Upper lobe of left lung (tissue), 6 donors: ENCODE data around the gene CCDC51. TPM values are rescaled to one million over a fixed set of nuclear protein-coding genes. Genes with fewer than 3 reads are reported as not detected.

ENCODE experiments used
- ATAC-seq, 2 donors: fragments of 200-7000 bp; cut with Tn5 transposase; one replicate each; pipeline ENCODE4 v1.9.1; 2022; ENCODE audit warnings: mild to moderate bottlenecking in 2 of 2, moderate library complexity in 2 of 2; ENCODE audit not compliant: low FRiP score in 2 of 2
- DNase-seq, 2 donors: peaks; one replicate each; pipeline ENCODE4 v3.0.0-alpha.2; 2019 to 2020
- H3K27ac ChIP-seq, 4 donors: fragments of 200-600 bp; sonication (generic); one replicate each; pipeline ENCODE4 v1.5.1; 2016 to 2019
- H3K27me3 ChIP-seq, 4 donors: fragments of 200-600 bp; sonication (generic); one replicate each; pipeline ENCODE4 v1.5.1; 2017 to 2019
- H3K36me3 ChIP-seq, 4 donors: fragments of 200-600 bp; sonication (generic); one replicate each; pipeline ENCODE4 v1.5.1; 2016 to 2019
- H3K4me1 ChIP-seq, 4 donors: fragments of 200-600 bp; sonication (generic); one replicate each; pipeline ENCODE4 v1.5.1; 2018 to 2019
- H3K4me3 ChIP-seq, 4 donors: fragments of 200-600 bp; sonication (generic); one replicate each; pipeline ENCODE4 v1.5.1; 2017 to 2019; ENCODE audit warnings: mild to moderate bottlenecking in 2 of 4, moderate library complexity in 1 of 4
- H3K9me3 ChIP-seq, 4 donors: fragments of 200-600 bp; sonication (generic); one replicate each; pipeline ENCODE4 v1.5.1; 2018 to 2019
- EP300 ChIP-seq, 4 donors: sonication (generic); formaldehyde crosslinking; IDR thresholded peaks; one replicate each; pipeline ENCODE4 v1.5.1; 2017; ENCODE audit warnings: antibody characterized with exemption in 4 of 4, control low read depth in 2 of 4
- POLR2A ChIP-seq, 4 donors: fragments of 450-650 bp; IDR thresholded peaks; one replicate each; pipeline ENCODE4 v1.5.1; 2016 to 2017; ENCODE audit warnings: antibody characterized with exemption in 4 of 4, mild to moderate bottlenecking in 2 of 4
- POLR2AphosphoS5 ChIP-seq, 2 donors: sonication (generic); formaldehyde crosslinking; IDR thresholded peaks; one replicate each; pipeline ENCODE4 v1.5.1; 2017; ENCODE audit warnings: antibody characterized with exemption in 2 of 2
- WGBS, 2 donors: methylation state at CpG; one replicate each; pipeline ENCODE4 v1.1.5; 2017 to 2018; 5-methylcytosine and 5-hydroxymethylcytosine counted together
- total RNA-seq, 6 donors: library from RNA; depleted of rRNA in 4 of 6; stranded (reverse); fragments of >200 nt in 4 of 6; gene quantifications; one replicate each; pipeline versions ENCODE4 v1.1.0 to v1.2.1, GENCODE V29; 2016 to 2021
- TF ChIP-seq, protein P1 (sequence below), 6 experiments: fragments of 450-650 bp in 4 of 6; fragments of 200-600 bp in 2 of 6; sonication (generic) in 2 of 6; IDR thresholded peaks; one replicate each; pipeline ENCODE4 v1.5.1; 2016 to 2019; ENCODE audit warnings: antibody characterized with exemption in 6 of 6
- donor health status: DM: no; HTN: no; CAD: no; lungs with moderate emphysema.
- donor health status: DM: no; HTN: yes; CAD: no; lungs with severe emphysema.

Gene CCDC51
- total RNA-seq, 6 donors from 2014 or later = 6.3 to 18.2 (median 13.2) TPM

DNA sequence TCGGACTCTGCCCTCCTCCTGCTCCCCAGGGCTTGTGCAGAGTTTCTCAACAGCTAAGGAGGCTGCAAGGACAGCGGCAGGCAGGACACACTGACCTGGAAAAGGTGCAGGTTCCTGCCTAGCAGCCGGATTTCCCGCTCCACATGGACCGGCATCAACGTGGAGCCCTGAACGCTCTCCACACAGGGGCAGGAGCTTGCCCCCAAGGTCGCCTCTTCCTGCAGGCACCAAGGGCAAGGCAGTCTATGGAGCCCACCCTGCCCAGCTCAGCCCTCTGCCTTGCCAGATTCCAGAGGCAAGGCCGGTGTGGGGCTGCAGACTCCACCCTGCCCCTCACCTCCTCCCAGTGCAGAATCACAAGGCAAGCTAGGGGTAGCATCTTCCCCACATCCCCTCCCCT, 20.8 kb downstream of the CCDC51 start:
- 86 to 95% methylated on average over 9 of the region's 9 CpGs for WGBS, 2 donors
- TF ChIP-seq, protein P1, sequence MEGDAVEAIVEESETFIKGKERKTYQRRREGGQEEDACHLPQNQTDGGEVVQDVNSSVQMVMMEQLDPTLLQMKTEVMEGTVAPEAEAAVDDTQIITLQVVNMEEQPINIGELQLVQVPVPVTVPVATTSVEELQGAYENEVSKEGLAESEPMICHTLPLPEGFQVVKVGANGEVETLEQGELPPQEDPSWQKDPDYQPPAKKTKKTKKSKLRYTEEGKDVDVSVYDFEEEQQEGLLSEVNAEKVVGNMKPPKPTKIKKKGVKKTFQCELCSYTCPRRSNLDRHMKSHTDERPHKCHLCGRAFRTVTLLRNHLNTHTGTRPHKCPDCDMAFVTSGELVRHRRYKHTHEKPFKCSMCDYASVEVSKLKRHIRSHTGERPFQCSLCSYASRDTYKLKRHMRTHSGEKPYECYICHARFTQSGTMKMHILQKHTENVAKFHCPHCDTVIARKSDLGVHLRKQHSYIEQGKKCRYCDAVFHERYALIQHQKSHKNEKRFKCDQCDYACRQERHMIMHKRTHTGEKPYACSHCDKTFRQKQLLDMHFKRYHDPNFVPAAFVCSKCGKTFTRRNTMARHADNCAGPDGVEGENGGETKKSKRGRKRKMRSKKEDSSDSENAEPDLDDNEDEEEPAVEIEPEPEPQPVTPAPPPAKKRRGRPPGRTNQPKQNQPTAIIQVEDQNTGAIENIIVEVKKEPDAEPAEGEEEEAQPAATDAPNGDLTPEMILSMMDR (IDR thresholded peaks at IDR 0.05) = no peak
- TF ChIP-seq POLR2AphosphoS5 (IDR thresholded peaks at IDR 0.05) (no peak), EP300 (IDR thresholded peaks at IDR 0.05) (no peak), POLR2A (IDR thresholded peaks at IDR 0.05) (no peak)
- H3K4me1 ChIP-seq = no peaks in the 10 kb centered on the region
- H3K36me3 ChIP-seq = peaks cover 5 to 66% (median 50%) of the 10 kb centered on the region in 4 donors
- DNase-seq (no peak), ATAC-seq (no peak)
- H3K27me3 ChIP-seq = no peaks in the 10 kb centered on the region
- H3K4me3 ChIP-seq = no peak overlapping the region
- no peak overlapping the region for H3K27ac ChIP-seq
- H3K9me3 ChIP-seq = no peaks in the 10 kb centered on the region

DNA sequence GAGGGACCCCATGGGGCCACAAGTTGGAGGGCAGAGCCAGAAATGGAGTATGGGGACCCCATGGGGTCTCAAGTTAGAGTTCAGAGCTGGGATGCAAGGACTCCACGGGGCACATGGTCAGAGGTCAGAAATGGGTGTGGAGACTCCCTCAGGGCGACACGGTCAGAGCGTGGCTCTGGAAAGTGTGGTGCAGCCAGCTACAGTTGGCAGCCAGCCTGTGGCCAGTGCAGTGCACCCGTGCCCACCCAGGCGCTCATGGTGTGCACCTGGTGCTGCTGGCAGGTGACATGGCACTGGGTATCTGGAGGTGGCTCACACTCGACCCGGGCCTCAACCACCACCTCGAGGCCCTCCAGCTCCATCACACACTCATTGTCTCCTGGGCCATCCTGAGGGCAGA, 21.3 kb downstream of the CCDC51 start:
- DNase-seq = no peak
- H3K27ac ChIP-seq = no peak overlapping the region
- ATAC-seq = no peak
- H3K9me3 ChIP-seq = no peaks in the 10 kb centered on the region
- H3K36me3 ChIP-seq = peaks cover 5 to 70% (median 54%) of the 10 kb centered on the region in 4 donors
- no peaks in the 10 kb centered on the region for H3K4me1 ChIP-seq
- 89 to 94% methylated on average over 7 to 9 of the region's 9 CpGs for WGBS, 2 donors
- H3K4me3 ChIP-seq = no peak overlapping the region
- TF ChIP-seq EP300 (IDR thresholded peaks at IDR 0.05) = no peak
- TF ChIP-seq, protein P1 (IDR thresholded peaks at IDR 0.05) = no peak
- no peak for TF ChIP-seq POLR2A (IDR thresholded peaks at IDR 0.05)
- no peak for TF ChIP-seq POLR2AphosphoS5 (IDR thresholded peaks at IDR 0.05)
- no peaks in the 10 kb centered on the region for H3K27me3 ChIP-seq

DNA sequence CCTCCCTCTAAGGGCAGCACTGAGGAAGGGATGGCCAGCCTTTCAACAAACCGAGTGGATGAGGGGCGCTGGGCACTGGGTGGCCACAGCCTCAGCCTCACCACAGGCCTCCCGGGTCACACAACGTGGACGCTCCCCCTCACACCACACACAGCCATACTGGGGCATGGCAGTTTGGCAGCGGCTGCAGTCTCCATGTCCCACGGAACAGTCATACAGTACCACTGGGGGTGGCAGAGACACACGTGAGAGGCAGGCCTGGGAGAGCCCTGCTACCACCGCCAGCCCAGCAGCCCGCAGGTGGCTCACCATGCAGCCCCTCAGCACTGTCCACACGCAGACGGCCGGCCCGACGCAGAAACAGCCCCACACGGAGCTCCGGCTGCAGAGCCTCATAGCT, 21.8 kb downstream of the CCDC51 start:
- WGBS, 2 donors = 93 to 94% methylated on average over 7 to 16 of the region's 17 CpGs
- peaks cover 5 to 74% (median 57%) of the 10 kb centered on the region in 4 donors for H3K36me3 ChIP-seq

DNA sequence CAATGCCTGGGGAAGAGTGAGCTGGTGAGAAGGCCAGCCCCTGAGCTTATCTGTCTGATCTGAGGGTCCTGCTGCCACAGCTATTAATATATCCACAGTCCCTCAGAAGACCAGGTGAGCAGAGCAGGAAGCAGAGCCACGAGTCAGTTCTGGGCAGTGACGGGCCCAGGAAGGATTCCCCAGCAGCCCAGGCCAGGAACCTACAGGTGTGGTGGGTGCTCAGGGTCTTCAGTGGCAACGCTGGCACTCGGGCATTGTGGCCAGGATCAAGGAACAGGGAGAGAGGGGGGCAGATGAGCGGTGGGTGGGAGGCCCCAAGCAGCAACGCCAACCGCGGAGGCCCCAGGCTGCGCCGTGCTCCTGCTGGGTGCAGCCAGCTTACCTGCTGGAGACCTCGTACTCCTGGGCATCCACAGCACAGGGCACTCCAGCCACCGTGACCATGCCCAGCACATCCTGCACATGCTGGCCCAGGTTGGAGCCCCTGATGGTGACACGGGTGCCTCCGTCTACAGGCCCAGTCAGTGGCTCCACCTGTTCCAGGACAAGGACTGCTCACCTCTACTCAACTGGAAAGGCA, 22.3 kb downstream of the CCDC51 start:
- H3K36me3 ChIP-seq = peaks cover 5 to 78% (median 61%) of the 10 kb centered on the region in 4 donors
- H3K27me3 ChIP-seq = no peaks in the 10 kb centered on the region
- no peaks in the 10 kb centered on the region for H3K9me3 ChIP-seq
- 93% methylated on average over 11 to 13 of the region's 14 CpGs for WGBS, 2 donors
- no peak overlapping the region for H3K4me3 ChIP-seq
- H3K4me1 ChIP-seq = no peaks in the 10 kb centered on the region
- DNase-seq = no peak
- no peak overlapping the region for H3K27ac ChIP-seq
- ATAC-seq = no peak
- no peak for TF ChIP-seq POLR2AphosphoS5 (IDR thresholded peaks at IDR 0.05)
- TF ChIP-seq EP300 (IDR thresholded peaks at IDR 0.05) = no peak
- TF ChIP-seq POLR2A (IDR thresholded peaks at IDR 0.05) = no peak
- TF ChIP-seq, protein P1 (IDR thresholded peaks at IDR 0.05) = no peak

More for the DNA sequence above, 21.8 kb downstream of the CCDC51 start:
- Histone ChIP-seq H3K4me3 (no peak overlapping the region), H3K9me3 (no peaks in the 10 kb centered on the region), H3K4me1 (no peaks in the 10 kb centered on the region), H3K27ac (no peak overlapping the region), H3K27me3 (no peaks in the 10 kb centered on the region)
- DNase-seq (no peak), ATAC-seq (no peak)
- TF ChIP-seq POLR2AphosphoS5 (IDR thresholded peaks at IDR 0.05) (no peak), EP300 (IDR thresholded peaks at IDR 0.05) (no peak), POLR2A (IDR thresholded peaks at IDR 0.05) (no peak)
- TF ChIP-seq, protein P1 (IDR thresholded peaks at IDR 0.05) = no peak

DNA sequence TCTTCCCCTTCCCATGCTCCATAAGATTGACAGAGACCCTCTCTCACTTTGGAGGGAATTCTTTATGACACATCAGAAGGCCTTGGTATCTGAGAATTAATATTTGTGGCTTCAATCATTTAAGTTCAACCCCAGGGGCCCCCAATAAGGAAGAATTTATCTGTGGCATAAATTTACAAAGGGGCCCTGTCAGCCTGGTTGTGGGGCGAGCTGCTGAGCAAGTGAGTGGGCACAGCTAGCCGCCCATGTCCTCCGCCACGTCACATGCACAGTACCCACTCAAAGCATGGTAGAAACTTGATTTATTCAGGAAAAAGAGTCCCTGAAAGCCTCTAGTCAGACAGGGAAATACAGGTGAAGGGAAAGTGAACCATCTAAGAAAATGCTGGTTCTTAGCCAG, 23.4 kb downstream of the CCDC51 start:
- ATAC-seq (no peak), DNase-seq (no peak)
- no peak overlapping the region for H3K4me3 ChIP-seq
- H3K4me1 ChIP-seq = no peaks in the 10 kb centered on the region
- H3K27me3 ChIP-seq = no peaks in the 10 kb centered on the region
- 93 to 96% methylated on average over 4 of the region's 4 CpGs for WGBS, 2 donors
- H3K9me3 ChIP-seq = no peaks in the 10 kb centered on the region
- H3K27ac ChIP-seq = no peak overlapping the region
- peaks cover 5 to 89% (median 70%) of the 10 kb centered on the region in 4 donors for H3K36me3 ChIP-seq
- TF ChIP-seq, protein P1 (IDR thresholded peaks at IDR 0.05) = no peak
- no peak for TF ChIP-seq POLR2A (IDR thresholded peaks at IDR 0.05)
- TF ChIP-seq EP300 (IDR thresholded peaks at IDR 0.05) = no peak
- no peak for TF ChIP-seq POLR2AphosphoS5 (IDR thresholded peaks at IDR 0.05)
